HG02610 (cell line): Measurements from ENCODE around the gene MACF1.

Experiments used
- ATAC-seq: cut with Tn5 transposase; IDR thresholded peaks from one replicate; pipeline ENCODE4 v1.9.1; 2021; ENCODE audit warnings: mild to moderate bottlenecking, moderate library complexity; ENCODE audit not compliant: unreplicated experiment

Gene MACF1

GRCh38 chr1:39344394-39345154 lies 140.1 kb downstream of the MACF1 start:
- ATAC-seq: no peak

- no peak for ATAC-seq
These were observed 142.4 kb downstream of the MACF1 start for GRCh38 chr1:39346872-39347271.

GRCh38 chr1:39348278-39348677 lies 143.8 kb downstream of the MACF1 start:
- no peak for ATAC-seq

GRCh38 chr1:39352881-39353280 lies 148.4 kb downstream of the MACF1 start:
- ATAC-seq: no peak

GRCh38 chr1:39354572-39354971 lies 150.1 kb downstream of the MACF1 start:
- no peak for ATAC-seq

- ATAC-seq: no peak
These were observed 154.0 kb downstream of the MACF1 start for GRCh38 chr1:39358491-39358890.

GRCh38 chr1:39359028-39359570 lies 154.6 kb downstream of the MACF1 start:
- ATAC-seq: no peak

GRCh38 chr1:39360731-39361130 lies 156.2 kb downstream of the MACF1 start:
- ATAC-seq: no peak

- no peak for ATAC-seq
These were observed 157.0 kb downstream of the MACF1 start for GRCh38 chr1:39361446-39361845.

GRCh38 chr1:39363267-39363666 lies 158.8 kb downstream of the MACF1 start:
- ATAC-seq: no peak

GRCh38 chr1:39368045-39368444 lies 163.6 kb downstream of the MACF1 start:
- ATAC-seq: no peak

- no peak for ATAC-seq
These were observed 165.1 kb downstream of the MACF1 start for GRCh38 chr1:39369565-39369964.

- no peak for ATAC-seq
These were observed 166.1 kb downstream of the MACF1 start for GRCh38 chr1:39370602-39371001.

GRCh38 chr1:39372105-39372504 lies 167.6 kb downstream of the MACF1 start:
- no peak for ATAC-seq

- no peak for ATAC-seq
These were observed 172.2 kb downstream of the MACF1 start for GRCh38 chr1:39376656-39377055.

- no peak for ATAC-seq
These were observed 173.9 kb downstream of the MACF1 start for GRCh38 chr1:39378377-39378776.

GRCh38 chr1:39379187-39379586 lies 174.7 kb downstream of the MACF1 start:
- no peak for ATAC-seq

- ATAC-seq: no peak
These were observed 175.5 kb downstream of the MACF1 start for GRCh38 chr1:39380036-39380435.

GRCh38 chr1:39381839-39382238 lies 177.3 kb downstream of the MACF1 start:
- no peak for ATAC-seq

- ATAC-seq: no peak
These were observed 179.8 kb downstream of the MACF1 start for GRCh38 chr1:39384305-39384704.

GRCh38 chr1:39385067-39385988 lies 180.8 kb downstream of the MACF1 start:
- no peak for ATAC-seq

GRCh38 chr1:39386997-39387396 lies 182.5 kb downstream of the MACF1 start:
- ATAC-seq: no peak
